Measurements from ENCODE around the gene MKRN1. TPM values are rescaled to one million over a fixed set of nuclear protein-coding genes. Genes with fewer than 3 reads are reported as not detected.

MKRN1 gene
- total RNA-seq, 1 donor from 2014 or later: 138 TPM

- peak overlapping the region; percentile 28 for H3K27ac Mint-ChIP-seq (ENCODE audit: unreplicated experiment)
- no peak for TF ChIP-seq CTCF (IDR thresholded peaks at IDR 0.05; ENCODE audit: partially characterized antibody, unreplicated experiment)
- no peaks in the 10 kb centered on the region for H3K36me3 Mint-ChIP-seq (ENCODE audit: unreplicated experiment)
- H3K4me3 Mint-ChIP-seq (ENCODE audit: unreplicated experiment): no peak overlapping the region
- H3K9me3 Mint-ChIP-seq (ENCODE audit: unreplicated experiment): peaks cover 3% of the 10 kb centered on the region
- DNase-seq: no peak
- peaks cover 6% of the 10 kb centered on the region for H3K4me1 Mint-ChIP-seq (ENCODE audit: low read depth, unreplicated experiment)
- peaks cover 7% of the 10 kb centered on the region for H3K27me3 Mint-ChIP-seq (ENCODE audit: unreplicated experiment)
These were observed 42.1 kb upstream of the MKRN1 start for GRCh38 chr7:140521421-140521820.

DNA sequence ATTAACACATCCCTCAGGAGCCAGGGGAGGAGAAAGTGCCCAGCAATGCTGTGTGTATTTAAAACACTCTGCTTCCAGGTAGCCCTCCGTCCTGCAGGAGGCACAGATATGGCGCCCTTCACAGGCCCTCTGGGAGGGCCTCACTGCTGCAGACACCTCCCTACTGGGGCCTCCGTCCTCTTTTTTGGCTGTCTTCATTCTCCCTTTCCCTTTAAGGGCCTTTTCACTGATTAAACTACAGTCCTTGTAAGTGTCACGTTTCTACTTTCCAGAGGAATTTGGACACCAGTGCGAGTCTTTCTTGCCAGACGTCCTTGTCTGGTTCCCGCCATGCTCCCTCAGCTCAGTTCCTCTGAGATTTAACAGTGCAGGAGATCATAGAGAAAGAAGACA lies 39.7 kb upstream of the MKRN1 start:
- H3K4me1 Mint-ChIP-seq (ENCODE audit: low read depth, unreplicated experiment): peaks cover 6% of the 10 kb centered on the region
- H3K9me3 Mint-ChIP-seq (ENCODE audit: unreplicated experiment): peaks cover 3% of the 10 kb centered on the region
- no peak overlapping the region for H3K4me3 Mint-ChIP-seq (ENCODE audit: unreplicated experiment)
- no peaks in the 10 kb centered on the region for H3K36me3 Mint-ChIP-seq (ENCODE audit: unreplicated experiment)
- peaks cover 11% of the 10 kb centered on the region for H3K27me3 Mint-ChIP-seq (ENCODE audit: unreplicated experiment)
- H3K27ac Mint-ChIP-seq (ENCODE audit: unreplicated experiment): peak overlapping the region; percentile 65
- no peak for TF ChIP-seq CTCF (IDR thresholded peaks at IDR 0.05; ENCODE audit: partially characterized antibody, unreplicated experiment)
- no peak for DNase-seq

DNA sequence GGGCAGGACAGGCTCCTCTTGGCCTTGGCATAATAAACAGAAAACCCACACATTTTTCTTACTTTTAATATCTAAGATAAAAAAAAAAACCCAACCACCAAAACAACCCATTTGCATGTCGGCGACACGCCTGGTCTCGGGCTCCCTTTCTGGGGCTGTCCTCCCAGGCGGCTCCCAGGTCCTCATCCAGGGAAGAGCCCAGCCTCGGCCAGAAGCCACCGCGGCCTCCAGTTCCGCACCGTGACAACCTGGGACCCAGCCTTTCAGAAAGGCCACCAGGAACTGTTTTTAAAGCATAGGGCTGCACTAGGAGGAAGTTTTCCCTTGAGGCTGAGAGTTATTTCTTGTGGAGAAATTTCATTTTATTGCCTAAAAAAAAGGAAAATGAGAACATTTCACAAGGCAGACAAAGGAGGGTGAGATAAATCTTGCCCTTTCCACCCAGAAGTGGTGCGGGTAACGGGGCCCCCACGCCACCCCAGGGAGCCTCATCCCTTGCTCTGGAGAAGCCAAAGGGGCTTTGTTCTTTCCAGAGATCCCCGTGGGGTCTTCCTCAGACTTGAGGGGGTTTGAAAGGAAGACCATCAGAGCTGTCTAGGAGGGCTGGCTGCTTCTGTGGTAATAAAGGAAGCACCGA lies 39.2 kb upstream of the MKRN1 start:
- Mint-ChIP-seq H3K4me1 (ENCODE audit: low read depth, unreplicated experiment) (peaks cover 6% of the 10 kb centered on the region), H3K4me3 (ENCODE audit: unreplicated experiment) (no peak overlapping the region), H3K27me3 (ENCODE audit: unreplicated experiment) (peaks cover 11% of the 10 kb centered on the region), H3K9me3 (ENCODE audit: unreplicated experiment) (peaks cover 3% of the 10 kb centered on the region), H3K27ac (ENCODE audit: unreplicated experiment) (peak overlapping the region; percentile 78), H3K36me3 (ENCODE audit: unreplicated experiment) (no peaks in the 10 kb centered on the region)
- TF ChIP-seq CTCF (IDR thresholded peaks at IDR 0.05; ENCODE audit: partially characterized antibody, unreplicated experiment): no peak
- no peak for DNase-seq

DNA sequence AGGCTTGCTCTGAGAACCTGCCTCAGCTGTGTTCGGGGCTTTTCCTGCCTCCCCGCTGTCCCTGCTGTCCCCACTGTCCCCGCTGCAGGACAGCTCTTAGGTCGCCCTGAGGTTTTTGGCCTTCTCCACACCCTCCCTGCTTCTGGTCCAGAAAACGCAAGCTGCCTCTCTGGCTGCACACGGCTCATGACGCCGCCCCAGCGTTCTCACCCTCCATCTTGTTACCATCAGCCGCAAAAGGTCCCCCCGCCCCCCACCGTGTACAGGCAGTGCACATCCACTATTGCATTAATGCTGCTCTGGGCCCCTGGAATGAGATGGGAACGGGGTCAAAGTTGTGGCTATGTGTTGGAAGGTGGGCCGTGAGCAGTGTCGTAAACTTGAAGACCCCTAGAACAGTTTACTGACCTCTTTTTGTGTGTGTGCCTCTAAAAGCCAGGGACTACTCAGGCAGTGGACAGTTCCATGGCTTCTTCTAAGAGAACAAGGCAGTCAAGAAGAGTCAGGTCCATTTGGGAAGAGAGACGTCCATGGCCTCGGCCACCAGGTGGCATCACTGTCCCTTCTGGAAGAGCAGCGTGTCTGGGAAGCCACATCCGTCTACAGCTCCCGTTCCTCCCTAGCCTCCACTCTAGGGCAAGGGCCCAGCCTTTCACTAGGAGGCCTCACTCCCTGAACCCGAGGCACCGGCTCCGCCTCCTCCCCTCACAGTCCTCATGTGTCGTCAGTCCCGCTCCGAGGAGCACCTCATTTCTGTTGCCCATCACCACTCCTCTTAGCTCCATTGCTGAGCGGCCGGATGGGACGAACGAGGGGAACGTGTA lies 38.5 kb upstream of the MKRN1 start:
- DNase-seq: peak; percentile 92
- Mint-ChIP-seq H3K36me3 (ENCODE audit: unreplicated experiment) (no peaks in the 10 kb centered on the region), H3K9me3 (ENCODE audit: unreplicated experiment) (peaks cover 3% of the 10 kb centered on the region), H3K4me1 (ENCODE audit: low read depth, unreplicated experiment) (peaks cover 6% of the 10 kb centered on the region), H3K27me3 (ENCODE audit: unreplicated experiment) (peaks cover 8% of the 10 kb centered on the region), H3K4me3 (ENCODE audit: unreplicated experiment) (no peak overlapping the region), H3K27ac (ENCODE audit: unreplicated experiment) (peak overlapping the region; percentile 78)
- peak; percentile 79 for TF ChIP-seq CTCF (IDR thresholded peaks at IDR 0.05; ENCODE audit: partially characterized antibody, unreplicated experiment)

All from glutamatergic neuron (in vitro differentiated cells).